Left lobe of liver (tissue), 1 donor: ENCODE results near the gene RARB. TPM values are rescaled to one million over a fixed set of nuclear protein-coding genes. Genes with fewer than 3 reads are reported as not detected.

Experiments
- total RNA-seq: library from RNA; stranded (reverse); gene quantifications from one replicate; pipeline ENCODE4 v1.2.1, GENCODE V29; 2021
- donor health status: DM: no; HTN: yes; CAD: no.

RARB gene
- total RNA-seq, 1 donor from 2014 or later = 2.2 TPM

Other genes with a start within 250 kb of the RARB start
- gene TOP2B, start 236.6 kb downstream of the RARB start, total RNA-seq = 24.5 TPM